Occipital lobe (tissue), 2 donors: Measurements from ENCODE around the gene SORCS2. TPM values are rescaled to one million over a fixed set of nuclear protein-coding genes. Genes with fewer than 3 reads are reported as not detected.

ENCODE experiments used
- DNase-seq: peaks from one replicate; lab custom pipeline; 2025; lab: John Stamatoyannopoulos, UW
- total RNA-seq: library from RNA; depleted of rRNA; stranded (reverse); fragments of >200 nt; gene quantifications from one replicate; pipeline ENCODE4 v1.2.3, GENCODE V29; 2014

The SORCS2 gene
- total RNA-seq, 1 donor from 2014 or later, result 4.1 TPM

- no peak for DNase-seq
Observed at GRCh38 chr4:7699825-7700224, 507.5 kb downstream of the SORCS2 start.

- no peak for DNase-seq
Observed at GRCh38 chr4:7700665-7701064, 508.3 kb downstream of the SORCS2 start.

- DNase-seq, result no peak
Observed at GRCh38 chr4:7701866-7702649, 509.7 kb downstream of the SORCS2 start.

GRCh38 chr4:7703688-7704087 lies 511.4 kb downstream of the SORCS2 start:
- DNase-seq, result no peak

GRCh38 chr4:7704091-7704490 lies 511.8 kb downstream of the SORCS2 start:
- DNase-seq, result no peak

GRCh38 chr4:7704625-7705024 lies 512.3 kb downstream of the SORCS2 start:
- DNase-seq, result no peak

- DNase-seq, result no peak
Observed at GRCh38 chr4:7705062-7705461, 512.7 kb downstream of the SORCS2 start.

GRCh38 chr4:7705593-7705992 lies 513.3 kb downstream of the SORCS2 start:
- no peak for DNase-seq

- no peak for DNase-seq
Observed at GRCh38 chr4:7708238-7708637, 515.9 kb downstream of the SORCS2 start.

GRCh38 chr4:7708981-7709380 lies 516.6 kb downstream of the SORCS2 start:
- DNase-seq, result no peak

GRCh38 chr4:7709431-7709830 lies 517.1 kb downstream of the SORCS2 start:
- no peak for DNase-seq

GRCh38 chr4:7710126-7710525 lies 517.8 kb downstream of the SORCS2 start:
- DNase-seq, result no peak

GRCh38 chr4:7710576-7711306 lies 518.4 kb downstream of the SORCS2 start:
- DNase-seq, result no peak

GRCh38 chr4:7711307-7711963 lies 519.1 kb downstream of the SORCS2 start:
- no peak for DNase-seq

- no peak for DNase-seq
Observed at GRCh38 chr4:7712021-7712671, 519.8 kb downstream of the SORCS2 start.

GRCh38 chr4:7713757-7714156 lies 521.4 kb downstream of the SORCS2 start:
- DNase-seq, result no peak

- no peak for DNase-seq
Observed at GRCh38 chr4:7714176-7714575, 521.8 kb downstream of the SORCS2 start.

- no peak for DNase-seq
Observed at GRCh38 chr4:7714738-7715137, 522.4 kb downstream of the SORCS2 start.

- DNase-seq, result no peak
Observed at GRCh38 chr4:7715271-7716009, 523.1 kb downstream of the SORCS2 start.

- no peak for DNase-seq
Observed at GRCh38 chr4:7716010-7716721, 523.8 kb downstream of the SORCS2 start.

- DNase-seq, result no peak
Observed at GRCh38 chr4:7717161-7717560, 524.8 kb downstream of the SORCS2 start.
